ENCODE data around the gene AIG1.

The AIG1 gene

DNA sequence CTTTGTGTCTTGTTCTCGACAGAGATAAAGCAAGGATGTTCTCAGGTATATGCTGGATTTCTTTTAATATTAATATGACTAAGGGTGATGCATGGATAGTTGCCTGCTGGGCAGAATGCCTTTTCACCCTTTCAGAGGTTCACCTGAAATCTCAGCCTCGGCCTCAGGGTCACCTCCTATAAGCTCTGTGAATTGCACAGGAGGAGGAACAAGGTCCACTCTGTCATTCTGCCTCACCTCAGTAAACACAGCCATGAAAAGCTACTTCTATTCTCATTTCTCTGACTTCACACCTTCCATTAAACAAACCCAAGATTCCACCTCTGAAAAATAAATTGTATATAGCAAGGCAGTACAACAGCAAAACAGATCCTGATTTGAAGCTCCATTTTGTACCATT is 38.1 kb upstream of the AIG1 start:
- Histone ChIP-seq H3K36me3 (no peaks in the 10 kb centered on the region), H3K9me3 (no peaks in the 10 kb centered on the region), H3K4me1 (no peaks in the 10 kb centered on the region), H3K27me3 (no peaks in the 10 kb centered on the region), H3K4me3 (ENCODE audit: low read depth, low read length) (no peak overlapping the region)
- TF ChIP-seq, protein P1, sequence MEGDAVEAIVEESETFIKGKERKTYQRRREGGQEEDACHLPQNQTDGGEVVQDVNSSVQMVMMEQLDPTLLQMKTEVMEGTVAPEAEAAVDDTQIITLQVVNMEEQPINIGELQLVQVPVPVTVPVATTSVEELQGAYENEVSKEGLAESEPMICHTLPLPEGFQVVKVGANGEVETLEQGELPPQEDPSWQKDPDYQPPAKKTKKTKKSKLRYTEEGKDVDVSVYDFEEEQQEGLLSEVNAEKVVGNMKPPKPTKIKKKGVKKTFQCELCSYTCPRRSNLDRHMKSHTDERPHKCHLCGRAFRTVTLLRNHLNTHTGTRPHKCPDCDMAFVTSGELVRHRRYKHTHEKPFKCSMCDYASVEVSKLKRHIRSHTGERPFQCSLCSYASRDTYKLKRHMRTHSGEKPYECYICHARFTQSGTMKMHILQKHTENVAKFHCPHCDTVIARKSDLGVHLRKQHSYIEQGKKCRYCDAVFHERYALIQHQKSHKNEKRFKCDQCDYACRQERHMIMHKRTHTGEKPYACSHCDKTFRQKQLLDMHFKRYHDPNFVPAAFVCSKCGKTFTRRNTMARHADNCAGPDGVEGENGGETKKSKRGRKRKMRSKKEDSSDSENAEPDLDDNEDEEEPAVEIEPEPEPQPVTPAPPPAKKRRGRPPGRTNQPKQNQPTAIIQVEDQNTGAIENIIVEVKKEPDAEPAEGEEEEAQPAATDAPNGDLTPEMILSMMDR (IDR thresholded peaks at IDR 0.05; ENCODE audit: low read depth, low read length), result no peak
- DNase-seq, result no peak

DNA sequence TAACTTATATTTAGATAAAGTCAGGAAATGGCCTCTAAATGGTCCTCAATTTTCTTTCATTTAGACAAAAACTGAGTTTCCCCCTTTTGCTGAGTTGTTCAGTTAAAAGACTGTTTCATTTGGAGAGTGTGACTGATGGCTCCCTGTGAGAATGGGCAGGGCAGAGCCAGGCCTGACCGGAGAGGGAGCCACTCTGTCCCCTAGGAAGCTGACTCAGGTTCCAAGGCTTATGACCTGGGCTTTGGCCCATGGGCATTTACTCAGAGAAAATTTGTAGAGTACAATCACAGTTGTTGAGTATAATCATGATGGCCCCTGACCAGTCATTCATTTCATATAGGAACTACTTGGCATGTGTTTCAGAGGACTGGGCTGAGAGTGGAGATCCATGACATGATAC is 37.0 kb upstream of the AIG1 start:
- no peaks in the 10 kb centered on the region for H3K36me3 ChIP-seq
- no peak for DNase-seq
- H3K27me3 ChIP-seq, result no peaks in the 10 kb centered on the region
- no peaks in the 10 kb centered on the region for H3K4me1 ChIP-seq
- H3K4me3 ChIP-seq (ENCODE audit: low read depth, low read length), result no peak overlapping the region
- H3K9me3 ChIP-seq, result no peaks in the 10 kb centered on the region
- TF ChIP-seq, protein P1 (IDR thresholded peaks at IDR 0.05; ENCODE audit: low read depth, low read length), result no peak

GRCh38 chr6:143024977-143025376 is 35.7 kb upstream of the AIG1 start:
- H3K9me3 ChIP-seq, result no peaks in the 10 kb centered on the region
- TF ChIP-seq, protein P1 (IDR thresholded peaks at IDR 0.05; ENCODE audit: low read depth, low read length), result no peak
- no peaks in the 10 kb centered on the region for H3K4me1 ChIP-seq
- DNase-seq, result no peak
- no peak overlapping the region for H3K4me3 ChIP-seq (ENCODE audit: low read depth, low read length)
- no peaks in the 10 kb centered on the region for H3K27me3 ChIP-seq
- H3K36me3 ChIP-seq, result no peaks in the 10 kb centered on the region

DNA sequence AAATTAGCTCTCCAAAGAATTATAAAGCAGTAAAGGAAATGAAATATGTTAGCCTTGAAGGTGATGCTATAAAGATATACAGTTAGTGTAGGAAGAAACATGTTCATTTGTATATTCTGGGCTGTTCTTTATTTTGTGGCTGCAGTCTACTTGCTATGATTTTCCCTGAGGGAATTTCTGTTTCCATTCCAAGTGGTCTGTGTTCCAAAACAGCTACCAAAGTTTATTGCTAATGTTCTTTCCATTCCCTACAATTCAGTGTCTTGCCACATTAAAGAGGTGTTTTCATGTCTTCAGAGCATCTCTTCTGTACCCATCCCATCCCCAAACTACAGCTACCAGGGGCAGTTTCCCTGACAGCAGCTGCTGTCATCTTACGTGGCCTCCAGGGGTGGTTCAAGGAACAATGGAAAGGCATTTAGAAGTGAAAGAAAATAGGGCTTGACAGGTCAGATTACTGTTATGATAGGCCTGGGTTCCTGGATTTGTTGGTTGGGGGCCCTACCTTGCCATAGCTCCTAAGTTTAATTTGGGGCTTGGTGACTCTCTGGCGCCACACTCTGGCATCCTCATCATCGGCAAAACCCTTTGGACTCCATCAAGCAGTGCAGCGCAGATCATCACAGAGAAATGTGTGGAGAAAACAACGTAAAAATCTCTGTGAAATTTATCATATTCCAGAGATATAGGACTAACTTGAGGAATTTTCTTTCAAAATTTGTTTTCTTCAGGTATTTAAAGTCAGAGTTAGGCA is 33.8 kb upstream of the AIG1 start:
- peak; percentile 15 for DNase-seq
- H3K9me3 ChIP-seq, result no peaks in the 10 kb centered on the region

GRCh38 chr6:143034689-143035334 is 25.9 kb upstream of the AIG1 start:
- no peak for DNase-seq
- no peaks in the 10 kb centered on the region for H3K4me1 ChIP-seq
- H3K36me3 ChIP-seq, result no peaks in the 10 kb centered on the region
- H3K4me3 ChIP-seq (ENCODE audit: low read depth, low read length), result no peak overlapping the region
- no peaks in the 10 kb centered on the region for H3K9me3 ChIP-seq
- TF ChIP-seq, protein P1 (IDR thresholded peaks at IDR 0.05; ENCODE audit: low read depth, low read length), result no peak
- no peaks in the 10 kb centered on the region for H3K27me3 ChIP-seq

More for the DNA sequence above, 33.8 kb upstream of the AIG1 start:
- no peak overlapping the region for H3K4me3 ChIP-seq (ENCODE audit: low read depth, low read length)
- no peaks in the 10 kb centered on the region for H3K36me3 ChIP-seq
- H3K27me3 ChIP-seq, result no peaks in the 10 kb centered on the region
- H3K4me1 ChIP-seq, result no peaks in the 10 kb centered on the region
- TF ChIP-seq, protein P1 (IDR thresholded peaks at IDR 0.05; ENCODE audit: low read depth, low read length), result peak; percentile 65

GRCh38 chr6:143037470-143037869 is 23.2 kb upstream of the AIG1 start:
- Histone ChIP-seq H3K9me3 (no peaks in the 10 kb centered on the region), H3K4me3 (ENCODE audit: low read depth, low read length) (no peak overlapping the region), H3K27me3 (no peaks in the 10 kb centered on the region), H3K36me3 (no peaks in the 10 kb centered on the region), H3K4me1 (no peaks in the 10 kb centered on the region)
- TF ChIP-seq, protein P1 (IDR thresholded peaks at IDR 0.05; ENCODE audit: low read depth, low read length), result no peak
- DNase-seq, result no peak

All from BE2C (cell line).